PC-9 (cell line): ENCODE data around the gene ACBD3. TPM values are rescaled to one million over a fixed set of nuclear protein-coding genes. Genes with fewer than 3 reads are reported as not detected.
"Not testable (repeated sequence)": the region's sequence is repeated elsewhere in the genome, so short reads cannot be mapped to it uniquely, and the experiment has no call there.

Experiments used
- BruUV-seq: library from RNA; stranded (reverse); fragments of 400-500 nt; replicated peaks from 2 replicates; lab custom pipeline; 2021; lab: Mats Ljungman, UMichigan
- CTCF ChIA-PET: fragments of 300-600 bp; sonication (Branson Sonifier 250); formaldehyde crosslinking; loops from one replicate; lab custom pipeline; 2022; ENCODE audit warnings: antibody characterized with exemption; lab: Charles Lee
- POLR2A ChIA-PET: fragments of 300-600 bp; sonication (Branson Sonifier 250); formaldehyde crosslinking; loops from one replicate; lab custom pipeline; 2022; ENCODE audit warnings: antibody characterized with exemption; ENCODE audit not compliant: unreplicated experiment; lab: Charles Lee
- DNase-seq, 2 experiments: peaks; one replicate each; pipeline versions ENCODE4 v3.0.0 to v3.0.0-alpha.2; 2015 to 2022; ENCODE audit warnings: mixed read lengths in 1 of 2
- H2AFZ ChIP-seq: fragments of 200-600 bp; sonication (generic); 2 replicates; pipeline ENCODE4 v1.8.1; 2017; ENCODE audit warnings: antibody characterized with exemption
- H3F3A ChIP-seq: fragments of 200-600 bp; sonication (generic); 2 replicates; pipeline ENCODE4 v1.8.1; 2017; ENCODE audit warnings: antibody characterized with exemption, mild to moderate bottlenecking, low read depth; ENCODE audit not compliant: insufficient read depth
- H3K27ac ChIP-seq: fragments of 200-600 bp; sonication (generic); 2 replicates; pipeline ENCODE4 v1.6.1; 2016; ENCODE audit warnings: mixed run types
- H3K27me3 ChIP-seq: fragments of 200-600 bp; sonication (generic); 2 replicates; pipeline ENCODE4 v1.6.1; 2016; ENCODE audit warnings: low read depth, mixed run types; ENCODE audit not compliant: insufficient read depth
- H3K36me3 ChIP-seq: fragments of 200-600 bp; sonication (generic); 2 replicates; pipeline ENCODE4 v1.6.1; 2016; ENCODE audit warnings: low read depth, mixed run types
- H3K4me1 ChIP-seq: fragments of 200-600 bp; sonication (generic); replicated peaks from 2 replicates; pipeline ENCODE4 v1.6.1; 2016; ENCODE audit warnings: mixed run types; ENCODE audit not compliant: insufficient read depth
- H3K4me2 ChIP-seq: fragments of 200-600 bp; sonication (generic); 2 replicates; pipeline ENCODE4 v1.6.1; 2017; ENCODE audit warnings: mixed run types
- H3K4me3 ChIP-seq: fragments of 200-600 bp; sonication (generic); 2 replicates; pipeline ENCODE4 v1.6.1; 2016; ENCODE audit warnings: mixed run types
- H3K79me2 ChIP-seq: fragments of 200-600 bp; sonication (generic); 2 replicates; pipeline ENCODE4 v1.6.1; 2017; ENCODE audit warnings: low read depth, mixed run types
- H3K9me2 ChIP-seq: fragments of 200-600 bp; sonication (generic); 2 replicates; pipeline ENCODE4 v1.8.1; 2017; ENCODE audit warnings: mild to moderate bottlenecking; ENCODE audit not compliant: insufficient read depth
- H3K9me3 ChIP-seq: fragments of 200-600 bp; sonication (generic); 2 replicates; pipeline ENCODE4 v1.8.1; 2016; ENCODE audit warnings: low read depth; ENCODE audit not compliant: insufficient read depth
- H4K20me1 ChIP-seq: fragments of 200-600 bp; sonication (generic); 2 replicates; pipeline ENCODE4 v1.8.1; 2017; ENCODE audit not compliant: insufficient read depth
- EZH2 ChIP-seq: fragments of 200-600 bp; sonication (generic); IDR thresholded peaks from 2 replicates; pipeline ENCODE4 v1.8.0; 2017; ENCODE audit warnings: antibody characterized with exemption, low read depth
- intact Hi-C: fragments of 100-400 bp; cut with micrococcal nuclease; formaldehyde crosslinking; loops from one replicate; pipeline ENCODE4 v1.10.0; 2022; ENCODE audit not compliant: unreplicated experiment
- total RNA-seq: library from RNA; stranded (reverse); gene quantifications from 2 replicates; pipeline ENCODE4 v1.2.3, GENCODE V29; 2021
- TF ChIP-seq, protein P1 (sequence below): fragments of 200-600 bp; sonication (generic); conservative IDR thresholded peaks from 2 replicates; pipeline ENCODE4 v1.6.1; 2017; ENCODE audit warnings: mixed run types, antibody characterized with exemption, mild to moderate bottlenecking, moderate library complexity

The ACBD3 gene
- total RNA-seq, 1 experiment from 2014 or later: 46.4 TPM

DNA sequence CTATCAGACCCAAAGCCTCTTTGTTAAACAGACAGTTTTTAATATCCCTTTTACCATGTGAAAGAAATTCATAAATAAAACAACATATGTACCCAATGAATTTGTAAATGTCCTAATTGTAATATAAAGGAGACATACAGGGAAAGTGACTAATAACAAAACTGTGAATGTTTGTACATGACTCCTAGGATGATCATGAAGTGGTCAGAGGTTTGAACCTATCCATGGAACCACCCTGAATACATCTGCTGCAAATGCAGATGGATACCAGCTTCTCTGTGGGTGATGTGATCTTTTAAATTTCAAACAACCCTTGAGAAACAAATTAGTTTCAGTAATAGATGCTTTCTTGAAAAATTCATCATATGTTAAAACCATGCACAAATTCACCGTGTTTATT lies 16.7 kb upstream of the ACBD3 start:
- Histone ChIP-seq H3K4me1 (peaks cover 20% of the 10 kb centered on the region), H3K9me3 (no peaks in the 10 kb centered on the region), H3K27me3 (no peaks in the 10 kb centered on the region), H3K27ac (no peak overlapping the region), H3F3A (peaks cover 17% of the 10 kb centered on the region; the same call in 1 of the 2 replicates), H3K4me2 (peak overlapping the region; percentile 26), H4K20me1 (no peaks in the 10 kb centered on the region), H3K9me2 (no peaks in the 10 kb centered on the region), H3K36me3 (no peaks in the 10 kb centered on the region), H3K4me3 (no peak overlapping the region), H3K79me2 (no peaks in the 10 kb centered on the region), H2AFZ (no peak overlapping the region)
- CTCF ChIA-PET: interaction anchor here (0.6 to 1.3 kb wide), 7 partner anchors 18 to 215 kb away, joined by 3 to 11 read pairs (median 5); no protein-coding TSS in a partner anchor
- TF ChIP-seq, protein P1, sequence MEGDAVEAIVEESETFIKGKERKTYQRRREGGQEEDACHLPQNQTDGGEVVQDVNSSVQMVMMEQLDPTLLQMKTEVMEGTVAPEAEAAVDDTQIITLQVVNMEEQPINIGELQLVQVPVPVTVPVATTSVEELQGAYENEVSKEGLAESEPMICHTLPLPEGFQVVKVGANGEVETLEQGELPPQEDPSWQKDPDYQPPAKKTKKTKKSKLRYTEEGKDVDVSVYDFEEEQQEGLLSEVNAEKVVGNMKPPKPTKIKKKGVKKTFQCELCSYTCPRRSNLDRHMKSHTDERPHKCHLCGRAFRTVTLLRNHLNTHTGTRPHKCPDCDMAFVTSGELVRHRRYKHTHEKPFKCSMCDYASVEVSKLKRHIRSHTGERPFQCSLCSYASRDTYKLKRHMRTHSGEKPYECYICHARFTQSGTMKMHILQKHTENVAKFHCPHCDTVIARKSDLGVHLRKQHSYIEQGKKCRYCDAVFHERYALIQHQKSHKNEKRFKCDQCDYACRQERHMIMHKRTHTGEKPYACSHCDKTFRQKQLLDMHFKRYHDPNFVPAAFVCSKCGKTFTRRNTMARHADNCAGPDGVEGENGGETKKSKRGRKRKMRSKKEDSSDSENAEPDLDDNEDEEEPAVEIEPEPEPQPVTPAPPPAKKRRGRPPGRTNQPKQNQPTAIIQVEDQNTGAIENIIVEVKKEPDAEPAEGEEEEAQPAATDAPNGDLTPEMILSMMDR: no peak
- no peak for TF ChIP-seq EZH2
- intact Hi-C loops: loop anchor here (5.0 kb wide), 1 partner anchor 129 kb away; no protein-coding TSS in a partner anchor
- POLR2A ChIA-PET: interaction anchor here (0.5 to 0.6 kb wide), 5 partner anchors 9 to 318 kb away, joined by 3 to 8 read pairs (median 5); partner anchors contain the start of gene H3-3A
- no peak for DNase-seq
- BruUV-seq: no TSS peak

GRCh38 chr1:226202666-226203065 lies 16.1 kb upstream of the ACBD3 start:
- H3K27me3 ChIP-seq, H3K79me2 ChIP-seq, H3K36me3 ChIP-seq, H4K20me1 ChIP-seq, H3K4me3 ChIP-seq, H3K9me2 ChIP-seq, BruUV-seq, H3K9me3 ChIP-seq, H2AFZ ChIP-seq: not testable (repeated sequence)
- peak; percentile 67 to 76 for DNase-seq
- peaks cover 17% of the 10 kb centered on the region; the same call in 1 of the 2 replicates for H3F3A ChIP-seq
- H3K27ac ChIP-seq: 0 out of 2 replicates have a peak overlapping the region, but pooled peaks have one; percentile 0
- intact Hi-C loops: loop anchor here (5.0 kb wide), 1 partner anchor 130 kb away; no protein-coding TSS in a partner anchor
- ChIA-PET CTCF (interaction anchor here (0.6 to 1.3 kb wide), 9 partner anchors 17 to 216 kb away, joined by 3 to 11 read pairs (median 4); partner anchors contain the start of gene PARP1), POLR2A (interaction anchor here (0.5 to 0.7 kb wide), 8 partner anchors 9 to 803 kb away, joined by 3 to 8 read pairs (median 4); partner anchors contain the start of gene H3-3A)
- H3K4me2 ChIP-seq: peak overlapping the region; percentile 26
- peaks cover 20% of the 10 kb centered on the region for H3K4me1 ChIP-seq

- BruUV-seq: no TSS peak
- H3K9me2 ChIP-seq: no peaks in the 10 kb centered on the region
- H3K27ac ChIP-seq: 0 out of 2 replicates have a peak overlapping the region, but pooled peaks have one; percentile 0
- H3K27me3 ChIP-seq: no peaks in the 10 kb centered on the region
- peaks cover 17% of the 10 kb centered on the region; the same call in 1 of the 2 replicates for H3F3A ChIP-seq
- TF ChIP-seq EZH2: no peak
- TF ChIP-seq, protein P1: no peak
- ChIA-PET CTCF (interaction anchor here (0.5 to 1.3 kb wide), 9 partner anchors 17 to 206 kb away, joined by 3 to 12 read pairs (median 5); partner anchors contain the start of gene PARP1), POLR2A (interaction anchor here (0.6 to 0.7 kb wide), 3 partner anchors 17 to 802 kb away, joined by 3 to 4 read pairs (median 3); no protein-coding TSS in a partner anchor)
- no peak overlapping the region for H3K4me3 ChIP-seq
- DNase-seq: no peak
- H3K79me2 ChIP-seq: no peaks in the 10 kb centered on the region
- H4K20me1 ChIP-seq: no peaks in the 10 kb centered on the region
- no peaks in the 10 kb centered on the region for H3K36me3 ChIP-seq
- intact Hi-C loops: loop anchor here (5.0 kb wide), 1 partner anchor 130 kb away; no protein-coding TSS in a partner anchor
- H3K4me1 ChIP-seq: peaks cover 20% of the 10 kb centered on the region
- H2AFZ ChIP-seq: no peak overlapping the region
- no peaks in the 10 kb centered on the region for H3K9me3 ChIP-seq
- H3K4me2 ChIP-seq: peak overlapping the region; percentile 26
These were observed 15.7 kb upstream of the ACBD3 start for GRCh38 chr1:226202246-226202645.
